GM13977 (cell line): ENCODE data around the gene BPIFB1.

Experiments
- DNase-seq: peaks from one replicate; pipeline ENCODE4 v3.0.0; 2012; ENCODE audit warnings: low spot score
- CTCF ChIP-seq: IDR thresholded peaks from 2 replicates; pipeline ENCODE4 v1.5.1; 2012; ENCODE audit warnings: mild to moderate bottlenecking, control low read depth; ENCODE audit not compliant: insufficient read depth; ENCODE audit errors: extremely low read depth, missing control alignments
- in situ Hi-C: fragments of 300-500 bp; cut with MboI; formaldehyde crosslinking; loops from one replicate; pipeline ENCODE4 v1.12.0; 2022; ENCODE audit warnings: low sequenced_read_pairs, low pct_unique_long_range_greater_than_20kb, mixed read lengths, inconsistent platforms; ENCODE audit not compliant: unreplicated experiment

The BPIFB1 gene

DNA sequence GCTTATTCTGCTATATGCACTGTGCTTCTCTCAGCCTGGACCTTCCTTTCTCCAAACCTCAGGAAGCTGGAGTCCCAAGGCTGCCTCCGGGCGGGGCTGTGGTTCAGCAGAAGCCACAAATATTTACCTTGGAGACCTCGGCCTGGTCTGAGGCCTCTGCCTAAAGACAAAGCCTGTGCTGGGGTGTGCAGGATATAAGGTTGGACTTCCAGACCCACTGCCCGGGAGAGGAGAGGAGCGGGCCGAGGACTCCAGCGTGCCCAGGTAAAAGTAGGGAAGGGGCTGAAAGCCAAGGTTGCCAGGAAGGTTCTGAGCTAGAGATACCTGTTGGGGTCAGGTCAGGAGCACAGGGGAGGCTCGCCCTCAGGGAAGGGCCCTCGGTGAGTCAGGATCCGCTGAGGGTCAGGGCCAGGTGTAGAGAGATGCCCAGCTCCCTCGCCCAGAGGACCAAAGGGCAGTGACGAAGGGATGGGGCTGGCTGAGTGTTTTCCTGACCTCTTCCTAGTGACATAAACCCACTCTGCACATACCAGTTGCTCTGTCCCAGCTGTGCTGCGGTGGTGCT, at the start of gene BPIFB1:
TSS of gene BPIFB1 (plus strand) at position 224 of the 565 bp plus-strand sequence. CDS start 2,860 bp downstream, outside the sequence.
- TF ChIP-seq CTCF, result no peak
- in situ Hi-C loops, result no loop called here
- no peak for DNase-seq

DNA sequence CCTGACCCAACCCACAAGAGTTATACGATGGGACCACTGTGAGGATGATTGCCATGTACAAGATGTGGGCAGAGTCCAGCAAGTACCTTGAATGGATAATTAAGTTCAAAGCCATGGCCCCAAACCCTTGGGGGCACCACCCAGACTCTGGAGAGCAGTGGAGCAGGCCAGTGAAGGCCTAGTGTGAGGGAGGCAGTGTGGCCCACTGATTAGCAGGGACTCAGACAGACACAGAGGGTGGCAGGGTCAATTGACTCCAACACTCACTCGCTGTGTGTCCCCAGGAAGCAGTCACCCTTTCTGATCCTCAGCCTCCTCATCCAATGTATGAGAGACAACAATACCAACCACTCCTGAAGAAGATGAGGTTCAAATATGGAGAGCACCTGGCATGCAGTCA, 49.0 kb upstream of the BPIFB1 start:
- DNase-seq, result no peak
- in situ Hi-C loops, result no loop called here
- TF ChIP-seq CTCF, result no peak

GRCh38 chr20:33235696-33236095, 47.3 kb upstream of the BPIFB1 start, which contains the start of gene BPIFA1:
Gene BPIFA1, plus strand, starts transcription at chr20:33235996. Its CDS starts 1,716 bp downstream, at chr20:33237712.
- DNase-seq, result no peak
- in situ Hi-C loops, result no loop called here
- TF ChIP-seq CTCF, result no peak

- in situ Hi-C loops, result no loop called here
- no peak for DNase-seq
- no peak for TF ChIP-seq CTCF
These were observed 46.7 kb upstream of the BPIFB1 start for GRCh38 chr20:33236351-33236750.

GRCh38 chr20:33237989-33238388, 45.0 kb upstream of the BPIFB1 start:
- TF ChIP-seq CTCF, result no peak
- DNase-seq, result no peak
- in situ Hi-C loops, result no loop called here

DNA sequence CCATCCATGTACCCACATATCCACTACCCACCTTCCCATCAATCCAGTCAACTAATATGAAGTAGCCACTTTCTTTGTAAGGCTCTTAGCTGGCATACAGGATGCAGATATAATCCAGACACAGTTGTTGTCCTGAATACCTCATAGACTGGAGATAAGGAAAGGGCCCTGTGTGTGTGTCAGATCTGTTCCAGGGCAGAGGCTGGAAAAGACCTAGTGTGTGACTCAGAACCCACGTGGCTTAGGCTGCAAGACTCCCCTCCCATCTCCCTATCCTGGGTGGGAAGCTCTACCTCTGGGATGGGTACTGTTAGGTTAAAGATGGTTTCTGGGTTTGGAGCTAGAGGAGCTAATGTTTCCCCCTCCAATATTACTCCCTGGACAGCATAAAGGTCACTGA, 43.6 kb upstream of the BPIFB1 start:
- TF ChIP-seq CTCF, result no peak
- no peak for DNase-seq
- in situ Hi-C loops, result no loop called here
